HEK293T (cell line): ENCODE data around the gene NOC2L.

Source experiments
- CTCF ChIA-PET: fragments of 350-600 bp; formaldehyde crosslinking; extraction: SDS; loops from one replicate; lab custom pipeline; 2021; ENCODE audit warnings: antibody characterized with exemption, inconsistent platforms; lab: Yijun Ruan, JAX
- POLR2A ChIA-PET: fragments of 350-600 bp; formaldehyde crosslinking; extraction: SDS; loops from one replicate; lab custom pipeline; 2020; ENCODE audit warnings: antibody characterized with exemption, inconsistent platforms; lab: Yijun Ruan, JAX
- DNase-seq: peaks from one replicate; pipeline ENCODE4 v3.0.0; 2012; ENCODE audit warnings: mixed read lengths; ENCODE audit errors: extremely low spot score
- ARNT ChIP-seq: fragments of 450-650 bp; IDR thresholded peaks from 2 replicates; pipeline ENCODE4 v1.6.1; 2017; ENCODE audit warnings: mild to moderate bottlenecking
- BHLHE40 ChIP-seq: fragments of 450-650 bp; IDR thresholded peaks from 2 replicates; pipeline ENCODE4 v1.6.1; 2016; ENCODE audit warnings: mild to moderate bottlenecking, moderate library complexity, borderline replicate concordance
- CTBP1 ChIP-seq: fragments of 450-650 bp; IDR thresholded peaks from 2 replicates; pipeline ENCODE4 v1.6.1; 2016; ENCODE audit warnings: borderline replicate concordance
- ELF4 ChIP-seq: fragments of 450-650 bp; IDR thresholded peaks from 2 replicates; pipeline ENCODE4 v1.6.1; 2017; ENCODE audit warnings: antibody characterized with exemption
- FOXA1 ChIP-seq: fragments of 450-650 bp; IDR thresholded peaks from 2 replicates; pipeline ENCODE4 v1.6.1; 2016; ENCODE audit warnings: mild to moderate bottlenecking
- FOXK2 ChIP-seq: fragments of 450-650 bp; IDR thresholded peaks from 2 replicates; pipeline ENCODE4 v1.6.1; 2016; ENCODE audit warnings: mild to moderate bottlenecking
- FOXM1 ChIP-seq: fragments of 450-650 bp; IDR thresholded peaks from 2 replicates; pipeline ENCODE4 v1.6.1; 2017; ENCODE audit warnings: mild to moderate bottlenecking, borderline replicate concordance
- HDGF ChIP-seq: fragments of 450-650 bp; IDR thresholded peaks from 2 replicates; pipeline ENCODE4 v1.6.1; 2017; ENCODE audit warnings: antibody characterized with exemption, borderline replicate concordance
- L3MBTL2 ChIP-seq: fragments of 450-650 bp; conservative IDR thresholded peaks from 2 replicates; pipeline ENCODE4 v1.6.1; 2016; ENCODE audit warnings: mild to moderate bottlenecking
- LEF1 ChIP-seq: fragments of 450-650 bp; IDR thresholded peaks from 2 replicates; pipeline ENCODE4 v1.6.1; 2017; ENCODE audit warnings: mild to moderate bottlenecking, borderline replicate concordance
- NFRKB ChIP-seq: fragments of 450-650 bp; IDR thresholded peaks from 2 replicates; pipeline ENCODE4 v1.6.1; 2016; ENCODE audit warnings: mild to moderate bottlenecking, moderate library complexity
- PKNOX1 ChIP-seq: fragments of 450-650 bp; IDR thresholded peaks from 2 replicates; pipeline ENCODE4 v1.6.1; 2016
- SP1 ChIP-seq: fragments of 450-650 bp; IDR thresholded peaks from 2 replicates; pipeline ENCODE4 v1.6.1; 2017
- SUZ12 ChIP-seq: fragments of 450-650 bp; IDR thresholded peaks from 2 replicates; pipeline ENCODE4 v1.6.1; 2016; ENCODE audit warnings: mild to moderate bottlenecking
- TARDBP ChIP-seq: fragments of 450-650 bp; IDR thresholded peaks from 2 replicates; pipeline ENCODE4 v1.6.1; 2016
- ZNF384 ChIP-seq: fragments of 450-650 bp; IDR thresholded peaks from 2 replicates; pipeline ENCODE4 v1.6.1; 2016

Gene NOC2L

DNA sequence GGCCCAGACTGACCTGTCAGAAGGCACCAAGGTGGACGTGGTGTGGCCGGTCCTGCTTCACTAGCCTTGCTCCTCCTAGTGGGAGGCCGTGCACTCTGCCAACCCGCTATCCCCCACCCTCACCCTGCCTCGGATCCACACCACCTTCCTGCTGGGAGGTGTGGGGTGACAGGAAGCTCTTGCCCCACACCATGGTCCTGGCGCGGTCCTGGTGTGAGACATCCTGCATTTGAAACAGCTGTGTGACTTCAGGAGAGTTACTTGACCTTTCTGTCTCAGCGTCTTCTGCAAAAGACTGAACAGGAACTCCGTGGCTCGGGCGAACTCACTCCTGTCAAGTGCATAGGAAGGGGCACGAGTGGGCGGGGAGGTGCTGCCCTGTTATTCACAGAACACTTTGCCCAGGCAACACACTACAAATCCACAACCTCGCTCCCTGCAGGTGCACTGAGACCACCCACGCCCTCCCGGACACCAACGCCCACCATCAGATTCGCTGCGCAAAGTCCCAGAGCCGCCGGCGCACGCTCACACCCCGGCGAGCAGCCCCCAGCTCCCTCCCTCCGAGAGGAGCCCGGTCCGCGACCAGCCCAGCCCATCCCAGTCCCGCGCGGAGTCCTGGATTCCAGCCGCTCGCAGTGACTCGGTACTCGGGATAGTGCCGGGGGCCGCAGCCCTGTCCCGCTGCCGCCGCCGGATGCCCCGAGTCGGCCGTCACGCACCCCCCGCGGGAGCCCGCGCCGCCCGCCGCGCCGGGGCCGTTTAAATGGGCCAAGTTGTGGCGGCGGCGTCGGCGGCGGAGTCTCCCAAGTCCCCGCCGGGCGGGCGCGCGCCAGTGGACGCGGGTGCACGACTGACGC lies 35.7 kb downstream of the NOC2L start, which contains the start of gene SAMD11:
SAMD11 (plus strand) TSS at position 793 of the 860 bp plus-strand sequence. CDS start 509 bp downstream, outside the sequence.
- ChIA-PET CTCF (interaction anchor here (1.0 kb wide), 2 partner anchors 15 to 17 kb away, joined by 3 to 5 read pairs; no protein-coding TSS in a partner anchor), POLR2A (interaction anchor here (0.6 to 3.0 kb wide), 4 partner anchors 10 to 43 kb away, joined by 3 to 28 read pairs (median 4); partner anchors contain the start of gene PLEKHN1)
- peak; percentile 58 for DNase-seq
- TF ChIP-seq SP1 = no peak
- no peak for TF ChIP-seq FOXK2
- TF ChIP-seq HDGF = no peak
- no peak for TF ChIP-seq TARDBP
- peak; percentile 92 for TF ChIP-seq FOXM1
- TF ChIP-seq FOXA1 = no peak
- no peak for TF ChIP-seq BHLHE40
- no peak for TF ChIP-seq PKNOX1
- TF ChIP-seq ARNT = peak; percentile 39; the same call in 1 of the 2 replicates
- no peak for TF ChIP-seq ELF4
- no peak; the same call in 1 of the 2 replicates for TF ChIP-seq LEF1
- no peak for TF ChIP-seq L3MBTL2

DNA sequence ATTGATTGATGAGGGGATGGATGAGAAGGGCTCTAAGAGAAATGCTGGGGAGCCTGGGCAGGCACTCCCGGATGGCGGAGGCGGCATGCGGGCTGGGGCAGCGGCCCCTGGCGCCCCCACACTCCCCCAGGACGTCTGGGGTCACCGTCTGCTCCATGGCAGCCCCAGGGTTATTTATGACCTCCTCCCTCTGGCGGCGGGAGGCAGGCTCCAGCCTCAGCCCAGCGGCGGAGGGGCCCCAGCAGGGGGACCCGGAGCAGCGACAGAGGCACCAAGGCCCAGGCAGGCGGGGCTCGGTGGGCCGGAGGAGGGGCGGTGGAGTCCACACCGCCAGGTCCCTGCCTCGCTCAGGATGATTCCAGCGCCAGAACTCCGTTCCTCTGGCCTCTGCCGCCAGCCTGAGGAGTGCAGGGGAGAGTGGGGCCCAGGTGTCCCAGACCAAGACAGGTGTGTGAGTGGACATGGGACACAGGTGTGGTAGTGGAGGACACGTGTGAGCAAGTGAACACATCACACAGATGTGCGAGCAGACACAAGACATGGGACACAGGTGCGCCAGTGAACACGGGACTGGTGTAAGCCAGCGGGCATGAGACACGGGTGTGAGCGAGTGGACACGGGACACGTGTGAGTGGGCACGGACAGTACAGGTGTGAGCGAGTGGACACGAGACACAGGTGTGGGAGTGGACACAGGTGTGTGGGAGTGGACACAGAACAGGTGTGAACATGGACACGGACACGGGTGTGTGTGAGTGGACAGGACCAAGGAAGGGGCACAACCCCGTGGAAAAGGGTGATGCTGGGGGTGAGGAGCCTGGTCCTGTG lies 37.8 kb downstream of the NOC2L start:
- POLR2A ChIA-PET = interaction anchor here (1.9 to 5.2 kb wide), 2 partner anchors 16 to 19 kb away, joined by 6 to 61 read pairs; no protein-coding TSS in a partner anchor
- DNase-seq = peak; percentile 79
- peak; percentile 65; the same call in 1 of the 2 replicates for TF ChIP-seq FOXM1
- no peak for TF ChIP-seq ZNF384
- TF ChIP-seq FOXA1 = no peak
- peak; percentile 59; the same call in 1 of the 2 replicates for TF ChIP-seq TARDBP
- TF ChIP-seq FOXK2 = no peak
- no peak for TF ChIP-seq BHLHE40
- TF ChIP-seq CTBP1 = no peak; the same call in 1 of the 2 replicates
- peak; percentile 95 for TF ChIP-seq PKNOX1
- CTCF ChIA-PET = interaction anchor here (0.7 to 0.9 kb wide), 2 partner anchors 17 to 21 kb away, joined by 3 read pairs; no protein-coding TSS in a partner anchor

GRCh38 chr1:920521-920920 lies 38.5 kb downstream of the NOC2L start:
- no peak for DNase-seq
- ChIA-PET POLR2A (interaction anchor here (1.7 to 5.2 kb wide), 3 partner anchors 13 to 20 kb away, joined by 5 to 61 read pairs (median 6); no protein-coding TSS in a partner anchor), CTCF (interaction anchor here (0.7 to 0.9 kb wide), 2 partner anchors 17 to 22 kb away, joined by 3 read pairs; no protein-coding TSS in a partner anchor)
- no peak for TF ChIP-seq FOXA1
- TF ChIP-seq ELF4 = no peak
- TF ChIP-seq ZNF384 = no peak
- no peak for TF ChIP-seq LEF1
- TF ChIP-seq NFRKB = no peak
- no peak for TF ChIP-seq SUZ12
- TF ChIP-seq HDGF = no peak
- no peak for TF ChIP-seq SP1
- TF ChIP-seq FOXK2 = no peak
- no peak for TF ChIP-seq CTBP1
- TF ChIP-seq TARDBP = no peak
- TF ChIP-seq PKNOX1 = no peak
- TF ChIP-seq FOXM1 = no peak
- no peak for TF ChIP-seq L3MBTL2
- no peak for TF ChIP-seq BHLHE40

GRCh38 chr1:920010-920409 lies 39.0 kb downstream of the NOC2L start:
- ChIA-PET POLR2A (interaction anchor here (1.7 to 5.2 kb wide), 3 partner anchors 13 to 21 kb away, joined by 5 to 61 read pairs (median 6); no protein-coding TSS in a partner anchor), CTCF (interaction anchor here (0.5 to 1.5 kb wide), 4 partner anchors 18 to 24 kb away, joined by 3 to 4 read pairs (median 4); no protein-coding TSS in a partner anchor)
- no peak for DNase-seq
- TF ChIP-seq FOXK2 (no peak), SP1 (no peak), PKNOX1 (no peak), FOXA1 (no peak), BHLHE40 (no peak), ZNF384 (no peak), ELF4 (no peak), HDGF (no peak), CTBP1 (no peak)
